Activated T-cell treated with anti-CD3 and anti-CD28 coated beads for 4 hours (primary cell): ENCODE results near the gene ZNF221.
"Not testable (repeated sequence)": the region's sequence is repeated elsewhere in the genome, so short reads cannot be mapped to it uniquely, and the experiment has no call there.

ENCODE experiments used
- DNase-seq: peaks from one replicate; pipeline ENCODE4 v3.0.0-alpha.2; 2020

Gene ZNF221

GRCh38 chr19:43950834-43951645 is at the start of gene ZNF221:
TSS of gene ZNF221 (plus strand) at chr19:43951228. CDS start at chr19:43962727, 11,499 bp downstream.
- DNase-seq: peak; percentile 33

- DNase-seq: peak; percentile 54
Measured at GRCh38 chr19:43901395-43902390, 49.3 kb upstream of the ZNF221 start.

GRCh38 chr19:43902399-43902798 is 48.6 kb upstream of the ZNF221 start:
- no peak for DNase-seq

GRCh38 chr19:43905897-43906296 is 45.1 kb upstream of the ZNF221 start:
- DNase-seq: no peak

- no peak for DNase-seq
Measured at GRCh38 chr19:43906774-43907173, 44.3 kb upstream of the ZNF221 start.

GRCh38 chr19:43908659-43909058 is 42.4 kb upstream of the ZNF221 start:
- no peak for DNase-seq

GRCh38 chr19:43910884-43911283 is 40.1 kb upstream of the ZNF221 start:
- DNase-seq: no peak

GRCh38 chr19:43913383-43913782 is 37.6 kb upstream of the ZNF221 start:
- no peak for DNase-seq

- DNase-seq: no peak
Measured at GRCh38 chr19:43914051-43914450, 37.0 kb upstream of the ZNF221 start.

GRCh38 chr19:43923875-43924274 is 27.2 kb upstream of the ZNF221 start:
- DNase-seq: no peak

GRCh38 chr19:43928820-43929219 is 22.2 kb upstream of the ZNF221 start:
- DNase-seq: no peak

GRCh38 chr19:43934055-43934984 is 16.7 kb upstream of the ZNF221 start:
- DNase-seq: no peak

- DNase-seq: peak; percentile 86
Measured at GRCh38 chr19:43934985-43935708, 15.9 kb upstream of the ZNF221 start, which contains the start of gene ZNF45. TSS of gene ZNF45 (minus strand) at chr19:43935282. CDS start at chr19:43922185, 13,097 bp downstream.

GRCh38 chr19:43936188-43936587 is 14.8 kb upstream of the ZNF221 start:
- no peak for DNase-seq

- DNase-seq: no peak
Measured at GRCh38 chr19:43939557-43940260, 11.3 kb upstream of the ZNF221 start.

- no peak for DNase-seq
Measured at GRCh38 chr19:43940719-43941118, 10.3 kb upstream of the ZNF221 start.

- DNase-seq: no peak
Measured at GRCh38 chr19:43941209-43941608, 9.8 kb upstream of the ZNF221 start.

GRCh38 chr19:43947412-43947811 is 3.6 kb upstream of the ZNF221 start:
- not testable (repeated sequence) for DNase-seq

- not testable (repeated sequence) for DNase-seq
Measured at GRCh38 chr19:43949803-43950202, 1.2 kb upstream of the ZNF221 start.

- no peak for DNase-seq
Measured at GRCh38 chr19:43956827-43957226, 5.8 kb downstream of the ZNF221 start.

GRCh38 chr19:43957891-43958290 is 6.9 kb downstream of the ZNF221 start:
- no peak for DNase-seq
